NCI-H2171 treated with DMSO at 0.1 percent for 48 hours (cell line): ENCODE measurements around the gene TRANK1.
"Not testable (repeated sequence)": the region's sequence is repeated elsewhere in the genome, so short reads cannot be mapped to it uniquely, and the experiment has no call there.

Source experiments
- DNase-seq: peaks from one replicate; lab custom pipeline; 2025; lab: John Stamatoyannopoulos, UW

Gene TRANK1

GRCh38 chr3:36944641-36945270 is at the start of gene TRANK1:
TSS of gene TRANK1 (minus strand) at chr3:36945054. CDS start at chr3:36944809, 245 bp downstream.
- DNase-seq: no peak

DNA sequence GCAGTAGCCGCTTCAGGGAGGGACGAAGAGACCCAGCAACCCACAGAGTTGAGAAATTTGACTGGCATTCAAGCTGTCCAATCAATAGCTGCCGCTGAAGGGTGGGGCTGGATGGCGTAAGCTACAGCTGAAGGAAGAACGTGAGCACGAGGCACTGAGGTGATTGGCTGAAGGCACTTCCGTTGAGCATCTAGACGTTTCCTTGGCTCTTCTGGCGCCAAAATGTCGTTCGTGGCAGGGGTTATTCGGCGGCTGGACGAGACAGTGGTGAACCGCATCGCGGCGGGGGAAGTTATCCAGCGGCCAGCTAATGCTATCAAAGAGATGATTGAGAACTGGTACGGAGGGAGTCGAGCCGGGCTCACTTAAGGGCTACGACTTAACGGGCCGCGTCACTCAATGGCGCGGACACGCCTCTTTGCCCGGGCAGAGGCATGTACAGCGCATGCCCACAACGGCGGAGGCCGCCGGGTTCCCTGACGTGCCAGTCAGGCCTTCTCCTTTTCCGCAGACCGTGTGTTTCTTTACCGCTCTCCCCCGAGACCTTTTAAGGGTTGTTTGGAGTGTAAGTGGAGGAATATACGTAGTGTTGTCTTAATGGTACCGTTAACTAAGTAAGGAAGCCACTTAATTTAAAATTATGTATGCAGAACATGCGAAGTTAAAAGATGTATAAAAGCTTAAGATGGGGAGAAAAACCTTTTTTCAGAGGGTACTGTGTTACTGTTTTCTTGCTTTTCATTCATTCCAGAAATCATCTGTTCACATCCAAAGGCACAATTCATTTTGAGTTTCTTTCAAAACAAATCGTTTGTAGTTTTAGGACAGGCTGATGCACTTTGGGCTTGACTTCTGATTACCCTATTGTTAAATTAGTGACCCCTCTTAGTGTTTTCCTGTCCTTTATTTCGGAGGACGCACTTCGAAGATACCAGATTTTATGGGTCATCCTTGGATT is 48.8 kb upstream of the TRANK1 start, which contains the start of gene MLH1:
MLH1 (plus strand) TSS at position 193 of the 958 bp plus-strand sequence; CDS start at position 223, 30 bp downstream.
- DNase-seq: no peak

DNA sequence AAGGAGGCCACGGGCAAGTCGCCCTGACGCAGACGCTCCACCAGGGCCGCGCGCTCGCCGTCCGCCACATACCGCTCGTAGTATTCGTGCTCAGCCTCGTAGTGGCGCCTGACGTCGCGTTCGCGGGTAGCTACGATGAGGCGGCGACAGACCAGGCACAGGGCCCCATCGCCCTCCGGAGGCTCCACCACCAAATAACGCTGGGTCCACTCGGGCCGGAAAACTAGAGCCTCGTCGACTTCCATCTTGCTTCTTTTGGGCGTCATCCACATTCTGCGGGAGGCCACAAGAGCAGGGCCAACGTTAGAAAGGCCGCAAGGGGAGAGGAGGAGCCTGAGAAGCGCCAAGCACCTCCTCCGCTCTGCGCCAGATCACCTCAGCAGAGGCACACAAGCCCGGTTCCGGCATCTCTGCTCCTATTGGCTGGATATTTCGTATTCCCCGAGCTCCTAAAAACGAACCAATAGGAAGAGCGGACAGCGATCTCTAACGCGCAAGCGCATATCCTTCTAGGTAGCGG is 48.0 kb upstream of the TRANK1 start, which contains the start of gene EPM2AIP1:
EPM2AIP1 (minus strand) TSS at position 326 of the 520 bp plus-strand sequence; CDS start at position 272, 54 bp downstream.
- DNase-seq: no peak

- no peak for DNase-seq
Measured at GRCh38 chr3:36991923-36992805, 47.3 kb upstream of the TRANK1 start.

- DNase-seq: no peak
Measured at GRCh38 chr3:36991147-36991546, 46.3 kb upstream of the TRANK1 start.

GRCh38 chr3:36989568-36989967 is 44.7 kb upstream of the TRANK1 start:
- DNase-seq: no peak

- DNase-seq: no peak
Measured at GRCh38 chr3:36989005-36989404, 44.2 kb upstream of the TRANK1 start.

GRCh38 chr3:36988356-36988755 is 43.5 kb upstream of the TRANK1 start:
- DNase-seq: no peak

GRCh38 chr3:36981006-36981405 is 36.2 kb upstream of the TRANK1 start:
- DNase-seq: no peak

DNA sequence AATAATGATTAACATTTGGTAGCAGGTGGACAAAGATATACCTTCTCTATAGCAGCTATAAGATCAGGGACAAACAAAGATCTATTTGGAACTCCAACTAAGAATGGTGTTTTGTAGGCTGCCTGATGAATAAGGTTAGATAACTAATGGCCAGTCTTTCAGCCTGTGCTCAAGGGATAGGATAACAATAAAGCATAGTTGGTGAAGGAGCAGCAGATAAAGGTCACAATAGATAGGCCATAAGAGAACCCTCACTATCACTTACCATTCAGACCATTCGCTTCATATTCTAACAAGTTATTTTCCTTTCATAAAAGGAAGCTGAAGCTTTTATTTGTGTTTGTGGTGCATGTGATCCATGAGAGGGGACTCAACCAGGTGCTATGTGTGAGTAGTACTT is 28.3 kb upstream of the TRANK1 start:
- DNase-seq: no peak

DNA sequence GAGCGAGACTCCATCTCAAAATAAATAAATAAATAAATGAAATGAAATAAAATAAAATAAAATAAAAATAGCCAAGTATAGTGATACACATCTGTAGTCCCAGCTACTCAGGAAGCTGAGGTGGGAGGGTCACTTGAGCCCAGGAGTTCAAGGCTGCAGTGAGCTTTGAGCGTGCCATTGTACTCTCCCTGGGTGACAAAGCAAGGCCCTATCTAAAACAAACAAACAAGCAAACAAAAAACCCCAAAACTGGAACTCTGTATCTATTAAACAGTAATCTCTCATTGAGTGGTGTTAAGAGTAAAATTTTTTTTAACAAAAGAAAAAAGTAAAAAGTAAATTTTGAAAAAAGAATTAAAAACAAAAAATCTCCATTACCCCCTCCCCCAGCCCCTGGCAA is 27.3 kb upstream of the TRANK1 start:
- no peak for DNase-seq

- DNase-seq: peak; percentile 89
Measured at GRCh38 chr3:36969540-36970432, 24.9 kb upstream of the TRANK1 start.

DNA sequence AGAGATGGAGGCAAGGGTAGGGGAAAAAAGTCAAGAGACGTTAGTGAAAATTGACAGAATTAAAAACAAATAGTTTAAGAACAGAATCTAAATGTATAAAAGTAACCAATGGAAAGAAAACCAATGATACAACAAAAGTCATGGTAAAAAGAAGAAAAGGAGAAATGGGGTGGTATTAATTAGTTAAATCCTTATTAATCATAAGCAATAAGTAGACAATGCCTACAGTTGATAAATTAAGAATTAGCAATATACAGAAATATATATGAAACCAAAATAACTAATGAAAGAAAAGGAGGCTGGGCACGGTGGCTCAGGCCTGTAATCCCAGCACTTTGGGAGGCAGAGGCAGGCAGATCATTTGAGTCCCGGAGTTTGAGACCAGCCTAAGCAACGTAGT is 24.2 kb upstream of the TRANK1 start:
- no peak for DNase-seq

GRCh38 chr3:36965440-36965839 is 20.6 kb upstream of the TRANK1 start:
- no peak for DNase-seq

GRCh38 chr3:36964817-36965216 is 20.0 kb upstream of the TRANK1 start:
- DNase-seq: no peak

DNA sequence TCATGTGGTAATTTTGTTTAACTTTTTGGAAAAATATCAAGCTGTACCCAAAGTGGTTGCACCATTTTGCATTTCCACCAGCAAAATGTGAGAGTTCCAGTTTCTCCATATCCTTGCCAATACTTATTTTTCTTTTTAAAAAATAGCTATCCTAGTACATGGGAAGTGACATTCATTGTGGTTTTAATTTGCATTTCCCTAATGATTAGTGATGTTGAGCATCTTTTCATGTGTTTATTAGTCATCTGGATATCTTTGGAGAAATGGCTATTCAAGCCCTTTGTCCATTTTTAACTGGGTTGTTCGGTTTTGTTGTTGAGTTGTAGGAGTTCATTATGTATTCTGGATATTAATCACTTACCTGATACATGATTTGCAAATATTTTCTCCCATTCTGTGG is 19.5 kb upstream of the TRANK1 start:
- DNase-seq: no peak

DNA sequence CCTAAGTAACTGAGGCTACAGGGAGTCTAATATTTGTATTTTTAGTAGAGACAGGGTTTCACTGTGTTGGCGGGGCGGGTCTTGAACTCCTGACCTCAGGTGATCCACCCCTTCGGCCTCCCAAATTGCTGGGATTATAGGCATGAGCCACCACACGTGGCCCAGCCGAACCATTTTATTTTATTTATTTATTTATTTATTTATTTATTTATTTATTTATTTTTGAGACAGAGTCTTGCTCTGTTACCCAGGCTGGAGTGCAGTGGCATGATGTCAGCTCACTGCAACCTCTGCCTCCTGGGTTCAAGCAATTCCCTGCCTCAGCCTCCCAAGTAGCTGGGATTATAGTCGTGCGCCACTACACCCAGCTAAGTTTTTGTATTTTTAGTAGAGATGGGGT is 18.2 kb upstream of the TRANK1 start:
- not testable (repeated sequence) for DNase-seq

DNA sequence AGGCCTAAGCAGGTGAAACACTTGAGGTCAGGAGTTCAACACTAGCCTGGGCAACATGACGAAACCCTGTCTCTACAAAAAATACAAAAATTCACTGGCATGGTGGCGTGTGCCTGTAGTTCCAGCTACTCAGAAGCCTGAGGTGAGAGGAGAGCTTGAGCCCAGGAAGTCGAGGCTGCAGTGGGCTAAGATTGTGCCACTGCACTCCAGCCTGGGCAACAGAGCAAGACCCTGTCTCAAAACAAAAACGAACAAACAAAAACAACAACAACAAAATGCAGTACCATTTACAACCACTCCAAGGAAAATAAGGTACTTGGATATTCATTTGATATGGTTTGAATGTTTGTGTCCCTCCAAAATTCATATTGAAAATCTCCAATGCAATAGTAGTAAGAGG is 15.6 kb upstream of the TRANK1 start:
- DNase-seq: no peak

GRCh38 chr3:36959821-36960220 is 15.0 kb upstream of the TRANK1 start:
- DNase-seq: peak; percentile 9

GRCh38 chr3:36957862-36958686 is 13.2 kb upstream of the TRANK1 start:
- DNase-seq: no peak
